SHP77 treated with DMSO at 0.1 percent for 48 hours (cell line): ENCODE measurements around the gene ANKRD11.
"Not testable (repeated sequence)": the region's sequence is repeated elsewhere in the genome, so short reads cannot be mapped to it uniquely, and the experiment has no call there.

Experiments
- DNase-seq: peaks from one replicate; lab custom pipeline; 2025; lab: John Stamatoyannopoulos, UW

ANKRD11 gene

GRCh38 chr16:89344846-89345611 lies 145.3 kb downstream of the ANKRD11 start:
- DNase-seq: no peak

- no peak for DNase-seq
Observed at GRCh38 chr16:89344458-89344834, 145.9 kb downstream of the ANKRD11 start.

DNA sequence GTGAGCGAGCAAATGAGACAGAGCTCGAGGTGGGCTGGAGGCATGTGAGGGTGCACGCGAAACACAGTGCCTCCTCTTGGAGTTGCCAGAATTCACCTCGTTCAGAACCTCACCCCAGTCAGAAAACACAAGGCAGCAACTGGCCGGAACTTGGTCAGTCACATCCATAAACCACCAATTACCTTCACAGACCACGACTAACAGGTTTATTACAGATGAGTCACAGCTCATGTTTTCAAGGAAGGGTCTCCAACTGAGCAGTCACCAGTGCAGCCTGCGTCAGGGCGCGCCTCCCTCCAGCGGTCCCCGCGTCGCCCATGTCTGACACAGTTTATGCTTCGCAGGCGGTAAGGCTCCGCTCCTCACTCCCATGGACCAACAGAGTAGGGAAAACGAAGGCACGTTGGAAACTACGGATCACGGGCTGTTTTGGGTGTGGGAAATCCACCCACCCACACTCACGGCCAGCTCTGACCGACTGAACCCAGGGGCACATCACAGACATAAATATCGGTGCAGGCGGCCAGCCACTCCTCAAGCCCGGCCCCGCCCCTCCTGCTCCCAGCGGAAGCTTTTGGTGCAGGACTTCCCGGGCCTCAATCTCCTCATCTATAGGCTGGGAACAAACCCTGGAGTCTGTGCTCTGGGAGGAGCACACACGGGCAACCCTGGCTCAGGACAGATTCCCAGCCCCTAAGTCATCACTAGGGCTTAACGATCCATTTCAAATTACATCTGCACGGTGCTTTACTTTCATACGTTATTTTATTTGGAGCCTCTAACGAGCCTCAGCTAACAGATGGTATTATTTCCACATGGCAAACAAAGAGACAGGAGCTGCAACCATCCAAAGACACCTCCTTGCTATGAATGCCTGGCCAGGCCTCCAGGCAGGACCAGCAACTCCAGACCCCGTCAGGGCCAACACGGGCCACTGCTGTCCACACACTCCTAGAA lies 146.6 kb downstream of the ANKRD11 start:
- DNase-seq: no peak

DNA sequence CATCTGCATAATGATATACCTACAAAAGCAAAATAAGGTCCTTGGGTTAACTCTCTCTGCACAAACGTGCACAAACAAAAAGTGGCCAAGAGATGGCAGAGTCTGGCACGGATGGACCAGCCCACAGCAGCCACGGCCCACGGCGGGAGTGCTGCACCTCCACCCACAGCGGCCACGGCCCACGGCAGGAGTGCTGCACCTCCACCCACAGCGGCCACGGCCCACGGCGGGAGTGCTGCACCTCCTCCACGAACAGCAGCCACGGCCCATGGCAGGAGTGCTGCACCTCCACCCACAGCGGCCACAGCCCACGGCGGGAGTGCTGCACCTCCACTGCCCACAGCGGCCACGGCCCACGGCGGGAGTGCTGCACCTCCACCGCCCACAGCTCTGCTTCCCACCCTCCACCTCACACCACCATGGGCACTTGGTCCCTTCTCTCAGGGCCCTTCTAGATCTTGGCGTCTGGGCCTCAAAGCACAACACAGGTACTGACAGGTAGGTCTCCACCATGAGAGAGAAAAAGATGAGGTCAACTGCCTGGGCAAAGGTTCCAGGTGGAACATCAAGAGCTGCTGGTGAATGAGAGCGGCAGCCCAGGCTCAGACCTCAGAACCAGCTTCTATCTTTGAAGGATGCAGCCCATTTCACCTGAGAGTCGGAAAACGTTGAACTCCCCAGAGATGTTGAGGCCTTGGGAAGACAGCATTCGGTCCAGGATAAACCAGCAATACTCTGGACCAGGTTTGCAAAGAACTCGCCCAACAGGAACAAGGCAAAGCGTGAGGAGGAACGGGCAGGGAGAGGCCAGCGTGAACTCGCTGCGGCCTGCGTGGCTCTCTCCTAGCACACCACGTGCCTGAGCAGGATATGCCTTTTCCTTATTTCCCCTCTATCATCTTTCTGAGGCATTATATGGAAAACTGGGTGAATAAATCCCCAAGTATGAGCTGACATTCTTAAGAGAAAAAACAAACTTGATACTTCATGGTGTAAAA lies 148.4 kb downstream of the ANKRD11 start:
- DNase-seq: no peak

- no peak for DNase-seq
Observed at GRCh38 chr16:89341279-89341678, 149.1 kb downstream of the ANKRD11 start.

GRCh38 chr16:89338863-89339262 lies 151.5 kb downstream of the ANKRD11 start:
- DNase-seq: no peak

DNA sequence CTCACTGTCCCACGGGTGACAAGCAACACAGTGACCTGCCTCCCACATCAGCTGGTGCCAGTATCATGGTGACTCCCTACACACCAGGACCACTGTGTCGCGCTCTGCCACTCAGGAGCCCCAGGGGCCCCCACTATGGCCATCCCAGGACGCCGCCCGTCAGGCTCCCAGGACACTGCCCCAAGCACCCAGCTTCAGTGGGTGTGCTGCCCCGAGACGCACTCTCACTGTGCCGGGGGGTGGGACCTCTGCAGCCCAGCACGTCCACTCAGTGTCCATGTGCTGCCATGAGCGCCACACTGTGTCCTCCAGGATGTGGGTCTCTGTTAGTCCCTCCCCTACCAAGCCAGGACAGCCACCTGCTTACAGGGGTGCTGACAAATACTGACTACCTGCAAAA lies 152.4 kb downstream of the ANKRD11 start:
- DNase-seq: no peak

- no peak for DNase-seq
Observed at GRCh38 chr16:89335803-89336485, 154.4 kb downstream of the ANKRD11 start.

GRCh38 chr16:89334988-89335802 lies 155.2 kb downstream of the ANKRD11 start:
- DNase-seq: no peak

DNA sequence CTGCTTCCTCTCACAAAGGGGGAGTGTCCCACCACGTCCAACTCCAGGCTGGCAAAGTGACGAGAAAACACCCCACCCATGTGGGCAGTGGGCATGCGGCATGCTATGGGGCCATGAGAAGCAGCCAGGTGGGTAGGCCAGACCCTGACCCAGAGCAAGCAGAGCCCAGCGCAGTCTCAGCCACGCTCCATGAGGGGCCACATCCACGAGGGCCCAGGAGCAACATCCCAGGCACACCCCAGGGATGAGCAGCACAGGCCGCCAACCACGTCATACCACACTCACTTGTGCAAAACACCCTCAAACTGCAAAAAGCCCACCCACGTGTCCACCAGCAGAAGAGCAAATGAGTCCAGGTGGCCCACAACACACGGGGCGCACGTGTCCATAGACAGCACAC lies 155.9 kb downstream of the ANKRD11 start:
- DNase-seq: no peak

DNA sequence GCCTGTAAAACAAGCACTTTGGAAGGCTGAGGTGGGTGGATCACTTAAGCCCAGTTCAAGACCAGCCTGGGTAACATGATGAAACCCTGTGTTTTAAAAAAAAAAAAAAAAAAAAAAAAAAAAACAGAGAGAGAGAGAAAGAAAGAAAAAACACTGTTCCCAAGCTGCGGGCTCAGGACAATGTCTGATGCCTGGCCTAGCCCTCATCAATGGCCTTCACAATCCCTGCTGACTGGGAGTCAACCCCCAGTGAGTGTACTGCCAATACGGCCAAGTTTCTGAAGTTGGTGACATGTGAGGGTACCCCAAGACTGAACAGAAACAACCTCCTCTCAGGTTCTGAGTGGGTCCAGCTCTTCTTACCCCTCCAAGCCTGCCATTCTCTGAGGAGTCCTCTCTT lies 156.3 kb downstream of the ANKRD11 start:
- DNase-seq: no peak

DNA sequence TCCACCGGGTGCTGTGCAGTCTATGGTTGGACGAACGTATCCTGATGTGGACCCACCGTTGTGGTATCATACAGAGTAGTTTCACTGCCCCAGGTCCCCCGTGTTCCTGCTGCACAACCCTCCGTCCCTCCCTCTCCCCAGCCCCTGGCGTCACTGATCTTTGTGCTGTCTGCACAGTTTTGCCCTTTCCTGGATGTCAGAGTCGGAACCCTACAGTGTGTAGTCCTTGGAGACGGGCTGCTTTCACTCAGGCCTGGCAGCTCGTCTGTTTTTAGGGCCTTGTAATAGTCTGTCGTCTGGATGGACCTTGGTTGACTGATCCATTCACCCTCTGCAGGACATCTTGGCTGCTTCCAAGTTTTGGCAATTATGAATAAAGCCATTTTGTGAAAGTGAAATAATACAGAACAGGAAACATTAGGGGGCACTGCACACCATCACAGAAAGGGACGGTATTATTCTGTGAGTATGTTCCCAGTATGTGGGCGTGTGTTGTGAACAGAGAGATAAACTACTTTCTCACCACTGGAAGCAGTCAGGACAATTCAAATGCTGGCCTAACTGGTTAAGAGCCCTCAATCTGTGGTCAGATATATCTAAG lies 156.9 kb downstream of the ANKRD11 start:
- not testable (repeated sequence) for DNase-seq

DNA sequence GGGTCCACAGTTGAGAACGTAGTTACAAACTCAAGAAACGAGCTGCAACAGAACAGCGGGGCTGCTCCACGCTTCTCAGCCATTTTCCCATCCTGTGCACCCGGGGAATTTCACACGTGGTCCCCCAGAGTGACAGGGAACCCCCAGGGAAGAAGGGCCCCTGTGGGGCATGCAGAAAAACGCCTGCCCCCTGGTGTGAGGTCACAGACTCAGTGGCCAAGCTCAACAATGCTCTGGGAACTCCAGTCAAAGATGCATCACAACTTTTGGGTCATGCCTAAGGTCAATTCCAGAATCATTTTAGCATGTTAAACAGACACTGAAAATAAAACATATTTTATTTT lies 157.5 kb downstream of the ANKRD11 start:
- DNase-seq: no peak

DNA sequence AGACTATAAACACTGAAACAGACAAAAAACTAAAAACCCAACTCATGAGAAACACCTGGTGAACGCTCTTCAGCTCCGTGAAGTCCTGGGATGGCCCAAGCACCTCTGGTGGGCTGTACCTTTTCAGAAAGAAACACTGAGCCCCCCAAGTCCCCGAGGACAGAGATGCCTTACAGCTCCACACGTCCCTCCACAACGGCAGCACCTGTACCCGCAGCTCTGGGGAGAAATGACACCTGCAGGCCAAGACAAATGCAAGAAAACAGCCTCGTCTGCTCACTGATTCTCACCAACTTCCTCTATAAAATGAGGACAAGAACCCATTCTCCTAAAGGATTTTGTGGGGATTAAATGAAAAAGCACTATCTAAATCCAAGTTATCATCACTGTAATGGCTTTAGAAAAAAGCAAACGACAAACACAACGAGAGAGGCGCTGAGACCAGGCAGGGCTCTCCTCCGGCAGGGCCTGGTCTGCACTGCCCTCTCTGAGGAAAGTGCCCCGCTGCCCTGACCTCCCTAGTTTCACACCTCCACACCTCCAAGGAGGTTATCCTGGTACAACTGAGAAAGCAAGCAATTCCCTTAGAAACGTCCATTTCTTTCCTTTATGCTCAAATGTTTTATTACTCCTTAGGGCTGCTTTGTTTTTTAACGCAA lies 158.0 kb downstream of the ANKRD11 start:
- DNase-seq: no peak

DNA sequence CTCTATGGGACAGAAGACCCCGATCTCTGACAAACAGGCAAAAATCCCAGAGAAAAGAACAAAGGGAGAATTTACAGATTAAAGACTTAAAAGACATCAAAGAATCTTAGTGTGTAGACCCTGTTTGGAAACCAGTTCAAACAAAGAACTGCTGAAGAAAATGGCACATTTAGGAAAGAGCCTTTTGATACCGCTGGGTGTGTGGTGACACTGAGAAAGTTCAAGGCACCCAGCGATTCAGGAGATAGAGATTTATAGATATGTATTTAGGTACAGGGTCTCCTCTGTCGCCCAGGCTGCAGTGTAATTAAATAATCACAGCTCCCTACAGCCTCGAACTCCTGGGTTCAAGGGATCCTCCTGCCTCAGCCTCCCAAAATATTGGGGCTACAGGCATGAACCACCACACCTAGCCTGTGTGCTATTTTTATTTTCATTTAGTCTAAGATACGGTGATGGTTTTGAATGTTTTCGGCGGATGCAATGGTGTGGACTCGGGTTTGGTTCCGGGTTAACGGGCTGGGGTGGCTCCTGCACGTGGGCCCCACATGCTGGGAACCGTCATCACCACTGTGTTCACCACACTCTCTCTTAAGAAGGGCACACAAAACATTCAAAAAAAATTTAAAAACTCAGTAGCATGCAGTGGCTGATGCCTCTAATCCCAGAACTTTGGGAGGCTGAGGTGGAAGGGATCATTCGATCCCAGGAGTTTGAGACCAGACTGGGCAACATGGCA lies 158.8 kb downstream of the ANKRD11 start:
- DNase-seq: no peak

GRCh38 chr16:89330177-89330856 lies 160.0 kb downstream of the ANKRD11 start:
- DNase-seq: no peak

- not testable (repeated sequence) for DNase-seq
Observed at GRCh38 chr16:89329830-89330176, 160.6 kb downstream of the ANKRD11 start.
